HG03565 (cell line): ENCODE measurements around the gene MYO5A.
A peak's percentile ranks its signal among the peaks of the same experiment; 100 is the strongest.

Experiments
- ATAC-seq: cut with Tn5 transposase; IDR thresholded peaks from one replicate; pipeline ENCODE4 v1.9.1; 2021; ENCODE audit warnings: mild to moderate bottlenecking, moderate library complexity; ENCODE audit not compliant: unreplicated experiment

Gene MYO5A

GRCh38 chr15:52263563-52264282 is 265.0 kb downstream of the MYO5A start:
- no peak for ATAC-seq

- ATAC-seq: no peak
Observed at GRCh38 chr15:52262364-52262763, 266.3 kb downstream of the MYO5A start.

- ATAC-seq: peak; percentile 99
Observed at GRCh38 chr15:52261498-52262242, 267.0 kb downstream of the MYO5A start.

- no peak for ATAC-seq
Observed at GRCh38 chr15:52261026-52261425, 267.7 kb downstream of the MYO5A start.

- no peak for ATAC-seq
Observed at GRCh38 chr15:52259503-52259902, 269.2 kb downstream of the MYO5A start.

- no peak for ATAC-seq
Observed at GRCh38 chr15:52258461-52258860, 270.2 kb downstream of the MYO5A start.

- ATAC-seq: no peak
Observed at GRCh38 chr15:52257734-52258062, 271.0 kb downstream of the MYO5A start.
